ENCODE results near the gene GPC6.
A peak's percentile ranks its signal among the peaks of the same experiment; 100 is the strongest.

GPC6 gene

GRCh38 chr13:93496985-93497673 lies 270.5 kb downstream of the GPC6 start:
- no CpG with 5 or more reads among the region's 8 CpGs for WGBS (ENCODE audit: extremely low coverage, insufficient coverage, low lambda C conversion rate)
- H3K27ac ChIP-seq (ENCODE audit: low read depth, low read length), result no peak overlapping the region

GRCh38 chr13:93499991-93500390 lies 273.4 kb downstream of the GPC6 start:
- Histone ChIP-seq H3K9ac (ENCODE audit: low read length) (no peak overlapping the region), H4K8ac (ENCODE audit: low read depth, low read length) (no peak overlapping the region), H3K23ac (ENCODE audit: low read length) (no peak overlapping the region), H4K5ac (ENCODE audit: low read length) (no peak overlapping the region), H3K4me3 (ENCODE audit: low read length) (no peak overlapping the region), H3K4me2 (ENCODE audit: low read length) (no peak overlapping the region), H3K27me3 (ENCODE audit: insufficient read depth, low read length, poor library complexity) (no peaks in the 10 kb centered on the region), H2BK15ac (replicated peaks; ENCODE audit: low read depth) (no peak overlapping the region), H3K18ac (ENCODE audit: low read length) (no peak overlapping the region), H3K27ac (ENCODE audit: low read depth, low read length) (no peak overlapping the region), H3K4me1 (ENCODE audit: control insufficient read depth, low read depth, low read length) (peaks cover 2% of the 10 kb centered on the region), H2BK5ac (ENCODE audit: low read length) (no peak overlapping the region), H2AK5ac (ENCODE audit: low read length) (no peak overlapping the region), H3K79me1 (ENCODE audit: low read length) (peaks cover 6% of the 10 kb centered on the region), H3K36me3 (ENCODE audit: control insufficient read depth, insufficient read depth, low read length) (no peaks in the 10 kb centered on the region), H3K4ac (ENCODE audit: low read depth, low read length) (no peak overlapping the region), H2BK120ac (ENCODE audit: low read depth, low read length) (no peak overlapping the region), H3K56ac (ENCODE audit: low read length) (no peak overlapping the region), H3K79me2 (ENCODE audit: control insufficient read depth, insufficient read depth, low read length) (peaks cover 3% of the 10 kb centered on the region)
- DNase-seq, result peak; percentile 11
- no CpG with 5 or more reads among the region's 5 CpGs for WGBS (ENCODE audit: extremely low coverage, insufficient coverage, low lambda C conversion rate)

More at GRCh38 chr13:93496985-93497673, 270.5 kb downstream of the GPC6 start:
- H3K18ac ChIP-seq (ENCODE audit: low read length), result peak overlapping the region; percentile 87
- H2BK15ac ChIP-seq (replicated peaks; ENCODE audit: low read depth), result no peak overlapping the region
- H3K79me2 ChIP-seq (ENCODE audit: control insufficient read depth, insufficient read depth, low read length), result peaks cover 3% of the 10 kb centered on the region
- H4K8ac ChIP-seq (ENCODE audit: low read depth, low read length), result peak overlapping the region; percentile 28
- H2BK5ac ChIP-seq (ENCODE audit: low read length), result no peak overlapping the region
- H3K27me3 ChIP-seq (ENCODE audit: insufficient read depth, low read length, poor library complexity), result no peaks in the 10 kb centered on the region
- H3K4ac ChIP-seq (ENCODE audit: low read depth, low read length), result no peak overlapping the region
- DNase-seq, result peak; percentile 8
- H3K56ac ChIP-seq (ENCODE audit: low read length), result peak overlapping the region; percentile 44
- no peaks in the 10 kb centered on the region for H3K36me3 ChIP-seq (ENCODE audit: control insufficient read depth, insufficient read depth, low read length)
- H4K5ac ChIP-seq (ENCODE audit: low read length), result no peak overlapping the region
- no peak overlapping the region for H3K9ac ChIP-seq (ENCODE audit: low read length)
- H3K23ac ChIP-seq (ENCODE audit: low read length), result no peak overlapping the region
- H3K79me1 ChIP-seq (ENCODE audit: low read length), result peaks cover 6% of the 10 kb centered on the region
- H3K4me1 ChIP-seq (ENCODE audit: control insufficient read depth, low read depth, low read length), result peaks cover 2% of the 10 kb centered on the region
- H3K4me2 ChIP-seq (ENCODE audit: low read length), result no peak overlapping the region
- H3K4me3 ChIP-seq (ENCODE audit: low read length), result no peak overlapping the region
- H2BK120ac ChIP-seq (ENCODE audit: low read depth, low read length), result peak overlapping the region; percentile 45
- no peak overlapping the region for H2AK5ac ChIP-seq (ENCODE audit: low read length)

GRCh38 chr13:93502071-93502470 lies 275.5 kb downstream of the GPC6 start:
- DNase-seq, result no peak
- no peak overlapping the region for H3K9ac ChIP-seq (ENCODE audit: low read length)
- H4K8ac ChIP-seq (ENCODE audit: low read depth, low read length), result no peak overlapping the region
- peaks cover 2% of the 10 kb centered on the region for H3K4me1 ChIP-seq (ENCODE audit: control insufficient read depth, low read depth, low read length)
- H2BK120ac ChIP-seq (ENCODE audit: low read depth, low read length), result no peak overlapping the region
- H3K56ac ChIP-seq (ENCODE audit: low read length), result no peak overlapping the region
- H3K4me2 ChIP-seq (ENCODE audit: low read length), result no peak overlapping the region
- H3K27me3 ChIP-seq (ENCODE audit: insufficient read depth, low read length, poor library complexity), result no peaks in the 10 kb centered on the region
- H2BK15ac ChIP-seq (replicated peaks; ENCODE audit: low read depth), result no peak overlapping the region
- H3K79me1 ChIP-seq (ENCODE audit: low read length), result peaks cover 4% of the 10 kb centered on the region
- no peak overlapping the region for H3K4ac ChIP-seq (ENCODE audit: low read depth, low read length)
- H4K5ac ChIP-seq (ENCODE audit: low read length), result no peak overlapping the region
- no peak overlapping the region for H2AK5ac ChIP-seq (ENCODE audit: low read length)
- no CpG with 5 or more reads among the region's 1 CpG for WGBS (ENCODE audit: extremely low coverage, insufficient coverage, low lambda C conversion rate)
- H2BK5ac ChIP-seq (ENCODE audit: low read length), result no peak overlapping the region
- H3K79me2 ChIP-seq (ENCODE audit: control insufficient read depth, insufficient read depth, low read length), result peaks cover 2% of the 10 kb centered on the region
- H3K36me3 ChIP-seq (ENCODE audit: control insufficient read depth, insufficient read depth, low read length), result no peaks in the 10 kb centered on the region
- no peak overlapping the region for H3K4me3 ChIP-seq (ENCODE audit: low read length)
- H3K23ac ChIP-seq (ENCODE audit: low read length), result no peak overlapping the region
- H3K27ac ChIP-seq (ENCODE audit: low read depth, low read length), result no peak overlapping the region
- H3K18ac ChIP-seq (ENCODE audit: low read length), result no peak overlapping the region

- no CpG with 5 or more reads among the region's 1 CpG for WGBS (ENCODE audit: extremely low coverage, insufficient coverage, low lambda C conversion rate)
- Histone ChIP-seq H3K4me1 (ENCODE audit: control insufficient read depth, low read depth, low read length) (no peaks in the 10 kb centered on the region), H3K56ac (ENCODE audit: low read length) (no peak overlapping the region), H3K9ac (ENCODE audit: low read length) (no peak overlapping the region), H4K5ac (ENCODE audit: low read length) (no peak overlapping the region), H3K4me3 (ENCODE audit: low read length) (no peak overlapping the region), H3K4me2 (ENCODE audit: low read length) (no peak overlapping the region), H3K79me2 (ENCODE audit: control insufficient read depth, insufficient read depth, low read length) (peaks cover 2% of the 10 kb centered on the region), H2BK15ac (replicated peaks; ENCODE audit: low read depth) (no peak overlapping the region), H3K23ac (ENCODE audit: low read length) (no peak overlapping the region), H2BK5ac (ENCODE audit: low read length) (no peak overlapping the region), H2BK120ac (ENCODE audit: low read depth, low read length) (no peak overlapping the region), H3K79me1 (ENCODE audit: low read length) (peaks cover 4% of the 10 kb centered on the region), H4K8ac (ENCODE audit: low read depth, low read length) (no peak overlapping the region), H3K27me3 (ENCODE audit: insufficient read depth, low read length, poor library complexity) (no peaks in the 10 kb centered on the region), H3K4ac (ENCODE audit: low read depth, low read length) (no peak overlapping the region), H2AK5ac (ENCODE audit: low read length) (no peak overlapping the region), H3K36me3 (ENCODE audit: control insufficient read depth, insufficient read depth, low read length) (no peaks in the 10 kb centered on the region), H3K18ac (ENCODE audit: low read length) (peak overlapping the region; percentile 18), H3K27ac (ENCODE audit: low read depth, low read length) (no peak overlapping the region)
- DNase-seq, result no peak
Observed at GRCh38 chr13:93502987-93503615, 276.5 kb downstream of the GPC6 start.

- Histone ChIP-seq H3K79me1 (ENCODE audit: low read length) (peaks cover 5% of the 10 kb centered on the region), H3K4ac (ENCODE audit: low read depth, low read length) (no peak overlapping the region), H4K5ac (ENCODE audit: low read length) (no peak overlapping the region), H2BK120ac (ENCODE audit: low read depth, low read length) (no peak overlapping the region), H3K4me1 (ENCODE audit: control insufficient read depth, low read depth, low read length) (no peaks in the 10 kb centered on the region), H3K9ac (ENCODE audit: low read length) (no peak overlapping the region), H3K4me2 (ENCODE audit: low read length) (no peak overlapping the region), H2BK15ac (replicated peaks; ENCODE audit: low read depth) (no peak overlapping the region), H3K27me3 (ENCODE audit: insufficient read depth, low read length, poor library complexity) (no peaks in the 10 kb centered on the region), H4K8ac (ENCODE audit: low read depth, low read length) (no peak overlapping the region), H3K27ac (ENCODE audit: low read depth, low read length) (no peak overlapping the region), H3K36me3 (ENCODE audit: control insufficient read depth, insufficient read depth, low read length) (no peaks in the 10 kb centered on the region), H2BK5ac (ENCODE audit: low read length) (no peak overlapping the region), H3K23ac (ENCODE audit: low read length) (no peak overlapping the region), H3K79me2 (ENCODE audit: control insufficient read depth, insufficient read depth, low read length) (peaks cover 2% of the 10 kb centered on the region), H3K56ac (ENCODE audit: low read length) (no peak overlapping the region), H3K18ac (ENCODE audit: low read length) (no peak overlapping the region), H3K4me3 (ENCODE audit: low read length) (no peak overlapping the region), H2AK5ac (ENCODE audit: low read length) (no peak overlapping the region)
- DNase-seq, result no peak
- WGBS (ENCODE audit: extremely low coverage, insufficient coverage, low lambda C conversion rate), result no CpG with 5 or more reads among the region's 3 CpGs
Observed at GRCh38 chr13:93505104-93505952, 278.7 kb downstream of the GPC6 start.

All from mesendoderm (in vitro differentiated cells).